OCI-LY7 (cell line): ENCODE data around the gene CD44. TPM values are rescaled to one million over a fixed set of nuclear protein-coding genes. Genes with fewer than 3 reads are reported as not detected.

ENCODE experiments used
- BruUV-seq: library from RNA; stranded (reverse); fragments of 400-500 nt; replicated peaks from 2 replicates; lab custom pipeline; 2021; lab: Mats Ljungman, UMichigan
- CTCF ChIA-PET: fragments of 300-600 bp; sonication (Branson Sonifier 250); formaldehyde crosslinking; loops from one replicate; lab custom pipeline; 2022; ENCODE audit warnings: antibody characterized with exemption; ENCODE audit not compliant: unreplicated experiment; lab: Charles Lee
- POLR2A ChIA-PET: fragments of 300-600 bp; sonication (Branson Sonifier 250); formaldehyde crosslinking; loops from one replicate; lab custom pipeline; 2022; ENCODE audit warnings: antibody characterized with exemption; lab: Charles Lee
- DNase-seq: peaks from one replicate; pipeline ENCODE4 v3.0.0-alpha.2; 2015; ENCODE audit warnings: low spot score
- H2AFZ ChIP-seq: fragments of 200-600 bp; sonication (generic), shearing (Covaris generic); 2 replicates; pipeline ENCODE4 v1.6.1; 2014; ENCODE audit warnings: mild to moderate bottlenecking, antibody characterized with exemption, low read length, moderate library complexity
- H3K27ac ChIP-seq: fragments of 200-600 bp; sonication (generic); 2 replicates; pipeline ENCODE4 v1.5.1; 2014; ENCODE audit warnings: mixed run types, low read depth, mild to moderate bottlenecking, moderate library complexity, low read length, inconsistent platforms; ENCODE audit not compliant: poor library complexity, severe bottlenecking
- H3K36me3 ChIP-seq: fragments of 200-600 bp; sonication (generic); 2 replicates; pipeline ENCODE4 v1.6.1; 2014; ENCODE audit warnings: mild to moderate bottlenecking, antibody characterized with exemption, low read length, moderate library complexity, mixed read lengths; ENCODE audit not compliant: insufficient read depth
- H3K4me1 ChIP-seq: fragments of 200-600 bp; sonication (generic); 2 replicates; pipeline ENCODE4 v1.5.1; 2014; ENCODE audit warnings: mild to moderate bottlenecking, low read length; ENCODE audit not compliant: insufficient read depth, poor library complexity, severe bottlenecking
- H3K4me2 ChIP-seq: fragments of 200-600 bp; sonication (generic); 2 replicates; pipeline ENCODE4 v1.6.1; 2014; ENCODE audit warnings: mild to moderate bottlenecking, low read length
- H3K4me3 ChIP-seq: fragments of 200-600 bp; sonication (generic); 2 replicates; pipeline ENCODE4 v1.5.1; 2014; ENCODE audit warnings: mild to moderate bottlenecking, low read depth, low read length; ENCODE audit not compliant: poor library complexity, severe bottlenecking
- H3K79me2 ChIP-seq: fragments of 200-600 bp; sonication (generic); 2 replicates; pipeline ENCODE4 v1.6.1; 2016; ENCODE audit warnings: low read depth, mild to moderate bottlenecking, low read length, moderate library complexity, mixed read lengths; ENCODE audit not compliant: insufficient read depth
- H3K9me2 ChIP-seq: fragments of 200-600 bp; sonication (generic); 2 replicates; pipeline ENCODE4 v1.6.1; 2016; ENCODE audit warnings: mild to moderate bottlenecking, low read length, mixed read lengths; ENCODE audit not compliant: insufficient read depth
- H3K9me3 ChIP-seq: fragments of 200-600 bp; sonication (generic); 2 replicates; pipeline ENCODE4 v1.6.1; 2014; ENCODE audit warnings: mild to moderate bottlenecking, mixed run types, low read length, mixed read lengths
- H4K20me1 ChIP-seq: fragments of 200-600 bp; sonication (generic); 2 replicates; pipeline ENCODE4 v1.6.1; 2014; ENCODE audit warnings: mild to moderate bottlenecking, antibody characterized with exemption, low read length, moderate library complexity, mixed read lengths; ENCODE audit not compliant: insufficient read depth
- EZH2phosphoT487 ChIP-seq: fragments of 200-600 bp; sonication (generic); IDR thresholded peaks from 2 replicates; pipeline ENCODE4 v1.6.1; 2018; ENCODE audit warnings: low read depth, borderline replicate concordance, mild to moderate bottlenecking, mixed run types, antibody characterized with exemption, low read length, moderate library complexity, mixed read lengths
- intact Hi-C: fragments of 100-400 bp; cut with micrococcal nuclease; formaldehyde crosslinking; loops from one replicate; pipeline ENCODE4 v1.10.0; 2022; ENCODE audit not compliant: unreplicated experiment
- total RNA-seq, 2 experiments: library from RNA; depleted of rRNA in 1 of 2; stranded (reverse); fragments of >200 nt in 1 of 2; shearing (Covaris generic) in 1 of 2; gene quantifications; 2 replicates each; pipeline ENCODE4 v1.2.3, GENCODE V29; 2014 to 2022
- TF ChIP-seq, protein P1 (sequence below): fragments of 200-600 bp; sonication (generic); conservative IDR thresholded peaks from 2 replicates; pipeline ENCODE4 v1.5.1; 2014; ENCODE audit warnings: mild to moderate bottlenecking, antibody characterized with exemption, low read length, moderate library complexity, mixed read lengths

The CD44 gene
- total RNA-seq, 2 experiments from 2014 or later: 0.55 TPM; not detected in 1

GRCh38 chr11:35150454-35150853 is 11.5 kb downstream of the CD44 start:
- H2AFZ ChIP-seq: no peak overlapping the region
- no peaks in the 10 kb centered on the region for H3K79me2 ChIP-seq
- ChIA-PET POLR2A (interaction anchor here (1.0 to 1.8 kb wide), 4 partner anchors 12 to 65 kb away, joined by 3 to 6 read pairs (median 5); no protein-coding TSS in a partner anchor), CTCF (no interaction called here)
- TF ChIP-seq EZH2phosphoT487: no peak
- TF ChIP-seq, protein P1, sequence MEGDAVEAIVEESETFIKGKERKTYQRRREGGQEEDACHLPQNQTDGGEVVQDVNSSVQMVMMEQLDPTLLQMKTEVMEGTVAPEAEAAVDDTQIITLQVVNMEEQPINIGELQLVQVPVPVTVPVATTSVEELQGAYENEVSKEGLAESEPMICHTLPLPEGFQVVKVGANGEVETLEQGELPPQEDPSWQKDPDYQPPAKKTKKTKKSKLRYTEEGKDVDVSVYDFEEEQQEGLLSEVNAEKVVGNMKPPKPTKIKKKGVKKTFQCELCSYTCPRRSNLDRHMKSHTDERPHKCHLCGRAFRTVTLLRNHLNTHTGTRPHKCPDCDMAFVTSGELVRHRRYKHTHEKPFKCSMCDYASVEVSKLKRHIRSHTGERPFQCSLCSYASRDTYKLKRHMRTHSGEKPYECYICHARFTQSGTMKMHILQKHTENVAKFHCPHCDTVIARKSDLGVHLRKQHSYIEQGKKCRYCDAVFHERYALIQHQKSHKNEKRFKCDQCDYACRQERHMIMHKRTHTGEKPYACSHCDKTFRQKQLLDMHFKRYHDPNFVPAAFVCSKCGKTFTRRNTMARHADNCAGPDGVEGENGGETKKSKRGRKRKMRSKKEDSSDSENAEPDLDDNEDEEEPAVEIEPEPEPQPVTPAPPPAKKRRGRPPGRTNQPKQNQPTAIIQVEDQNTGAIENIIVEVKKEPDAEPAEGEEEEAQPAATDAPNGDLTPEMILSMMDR: no peak
- BruUV-seq: no TSS peak
- H3K36me3 ChIP-seq: no peaks in the 10 kb centered on the region
- no peaks in the 10 kb centered on the region for H4K20me1 ChIP-seq
- no peak for DNase-seq
- H3K4me2 ChIP-seq: no peak overlapping the region
- no peaks in the 10 kb centered on the region for H3K9me2 ChIP-seq
- H3K4me3 ChIP-seq: no peak overlapping the region
- H3K9me3 ChIP-seq: no peaks in the 10 kb centered on the region
- H3K4me1 ChIP-seq: peaks cover 2% of the 10 kb centered on the region
- H3K27ac ChIP-seq: no peak overlapping the region
- intact Hi-C loops: no loop called here

DNA sequence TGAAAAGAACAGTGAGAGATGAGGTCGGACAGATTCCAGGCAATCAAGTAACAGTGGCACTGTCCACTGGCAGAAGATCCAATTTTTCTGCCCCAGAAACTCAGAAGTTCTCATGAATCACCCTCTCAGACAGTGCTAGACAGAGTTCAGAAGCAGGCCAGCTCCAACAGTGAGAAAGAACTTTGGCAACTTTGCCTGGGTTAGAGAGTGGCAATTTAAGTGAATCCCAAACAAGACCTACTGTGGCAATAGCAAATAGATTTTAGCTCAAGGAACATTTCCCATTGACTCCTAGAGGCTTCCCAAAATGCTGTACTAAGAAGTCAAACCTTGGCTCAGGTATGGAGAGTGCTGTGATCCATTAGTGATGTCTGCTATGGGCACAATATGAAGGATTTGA is 12.3 kb downstream of the CD44 start:
- no peaks in the 10 kb centered on the region for H3K9me3 ChIP-seq
- H3K4me2 ChIP-seq: no peak overlapping the region
- no peak overlapping the region for H3K27ac ChIP-seq
- H4K20me1 ChIP-seq: no peaks in the 10 kb centered on the region
- DNase-seq: no peak
- no TSS peak for BruUV-seq
- POLR2A ChIA-PET: interaction anchor here (1.0 to 1.8 kb wide), 4 partner anchors 11 to 27 kb away, joined by 3 to 6 read pairs (median 4); no protein-coding TSS in a partner anchor
- H3K4me1 ChIP-seq: no peaks in the 10 kb centered on the region
- no peaks in the 10 kb centered on the region for H3K36me3 ChIP-seq
- H3K9me2 ChIP-seq: no peaks in the 10 kb centered on the region
- H3K79me2 ChIP-seq: no peaks in the 10 kb centered on the region
- TF ChIP-seq, protein P1: no peak
- intact Hi-C loops: no loop called here
- CTCF ChIA-PET: no interaction called here
- H2AFZ ChIP-seq: no peak overlapping the region
- no peak overlapping the region for H3K4me3 ChIP-seq

GRCh38 chr11:35151683-35152280 is 12.8 kb downstream of the CD44 start:
- H3K4me2 ChIP-seq: no peak overlapping the region
- intact Hi-C loops: no loop called here
- ChIA-PET CTCF (no interaction called here), POLR2A (interaction anchor here (0.7 to 1.8 kb wide), 5 partner anchors 11 to 27 kb away, joined by 3 to 5 read pairs (median 3); no protein-coding TSS in a partner anchor)
- DNase-seq: no peak
- no peak overlapping the region for H3K27ac ChIP-seq
- H3K79me2 ChIP-seq: no peaks in the 10 kb centered on the region
- BruUV-seq: no TSS peak
- no peaks in the 10 kb centered on the region for H3K9me2 ChIP-seq
- H3K4me1 ChIP-seq: no peaks in the 10 kb centered on the region
- no peaks in the 10 kb centered on the region for H4K20me1 ChIP-seq
- H3K36me3 ChIP-seq: no peaks in the 10 kb centered on the region
- no peaks in the 10 kb centered on the region for H3K9me3 ChIP-seq
- no peak overlapping the region for H2AFZ ChIP-seq
- no peak for TF ChIP-seq EZH2phosphoT487
- no peak overlapping the region for H3K4me3 ChIP-seq
